Eye (tissue), 1 donor: ENCODE results near the gene HNRNPA0.

Experiments used
- DNase-seq: peaks from one replicate; pipeline ENCODE4 v3.0.0-alpha.2; 2015

Gene HNRNPA0

DNA sequence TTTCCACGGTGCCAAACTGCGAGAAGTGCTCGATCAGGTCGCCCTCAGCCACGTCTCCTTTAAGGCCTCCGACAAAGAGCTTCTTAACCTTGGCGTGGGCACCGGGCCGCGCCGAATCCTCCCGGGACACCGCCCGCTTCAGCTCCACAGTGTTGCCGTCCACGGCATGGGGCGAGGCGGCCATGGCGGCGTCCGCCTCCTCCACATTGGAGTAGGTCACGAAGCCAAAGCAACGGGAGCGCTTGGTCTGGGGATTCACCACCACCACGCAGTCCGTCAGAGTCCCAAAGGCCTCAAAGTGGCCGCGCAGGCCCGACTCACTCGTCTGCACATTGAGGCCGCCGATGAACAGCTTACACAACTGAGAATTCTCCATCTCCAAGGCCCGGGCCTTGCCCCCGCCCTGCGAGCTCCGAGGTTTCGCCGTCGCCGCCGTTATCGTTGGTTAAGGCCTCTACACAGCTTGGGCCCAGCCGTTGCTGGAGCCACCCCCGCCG lies 424 bp downstream of the HNRNPA0 start:
- no peak for DNase-seq

DNA sequence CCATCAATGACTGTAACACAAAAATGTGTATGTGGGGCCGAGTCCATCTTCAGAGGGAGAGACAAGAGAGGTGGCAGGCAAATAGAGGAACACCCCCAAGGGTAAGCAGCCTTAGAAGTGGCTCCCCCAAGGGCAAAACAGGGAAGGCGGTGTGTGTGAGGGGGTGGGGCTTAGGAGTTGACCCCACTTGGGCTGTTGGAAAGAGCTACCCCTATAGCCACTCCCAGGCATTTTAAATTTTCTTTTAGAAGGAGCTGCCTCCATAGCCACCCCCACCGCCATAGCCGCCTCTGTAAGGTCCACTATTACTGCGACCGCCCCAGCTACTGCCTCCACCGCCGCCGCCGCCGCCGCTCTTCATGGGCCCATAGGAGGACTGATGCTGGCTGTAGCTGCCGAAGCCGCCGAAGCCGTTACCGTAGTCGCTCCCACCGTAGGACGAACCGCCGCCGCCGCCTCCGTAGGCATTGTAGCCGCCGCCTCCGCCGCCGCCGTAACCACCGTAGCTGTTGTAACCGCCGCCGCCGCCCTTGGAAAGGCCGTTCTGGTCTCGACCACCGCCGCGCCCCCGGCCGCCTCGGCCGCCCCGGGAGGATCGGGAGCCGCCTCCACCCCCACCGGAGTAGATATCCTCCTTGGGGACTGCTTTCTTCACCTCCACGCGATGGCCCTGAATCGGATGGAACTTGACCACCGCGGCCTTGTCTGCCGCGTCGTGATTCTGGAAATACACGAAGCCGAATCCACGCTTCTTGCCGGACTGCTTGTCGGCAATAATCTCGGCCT lies 1.1 kb downstream of the HNRNPA0 start:
- peak; percentile 45 for DNase-seq

DNA sequence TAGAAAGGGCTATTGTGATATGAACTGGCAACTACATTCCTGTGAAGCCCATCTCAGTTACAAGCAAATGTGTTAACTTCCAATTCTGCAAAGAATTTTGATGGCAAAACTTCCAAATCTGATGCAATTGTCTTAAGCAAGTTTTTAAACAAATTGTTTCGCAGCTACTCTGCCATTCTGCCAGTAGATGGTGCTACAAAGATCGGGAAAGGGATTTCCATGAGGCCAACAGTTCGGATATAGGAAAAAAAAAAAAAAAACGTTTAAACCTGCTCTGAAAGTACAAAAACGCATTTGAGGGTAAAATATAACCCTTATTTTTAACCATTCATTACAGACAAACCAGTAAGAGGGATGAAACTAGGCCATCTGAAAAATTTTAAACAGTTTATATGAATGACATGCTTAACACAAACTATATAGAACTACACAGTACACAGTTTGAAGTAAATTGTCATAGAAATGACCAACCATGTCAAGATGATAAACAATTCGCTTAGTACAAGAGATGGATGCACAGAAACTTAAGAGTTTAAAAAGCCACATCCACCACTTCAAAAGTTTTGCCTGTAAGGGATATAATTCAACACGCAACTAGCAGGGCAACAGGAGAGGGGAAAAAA lies 2.2 kb downstream of the HNRNPA0 start:
- DNase-seq, result peak; percentile 87

DNA sequence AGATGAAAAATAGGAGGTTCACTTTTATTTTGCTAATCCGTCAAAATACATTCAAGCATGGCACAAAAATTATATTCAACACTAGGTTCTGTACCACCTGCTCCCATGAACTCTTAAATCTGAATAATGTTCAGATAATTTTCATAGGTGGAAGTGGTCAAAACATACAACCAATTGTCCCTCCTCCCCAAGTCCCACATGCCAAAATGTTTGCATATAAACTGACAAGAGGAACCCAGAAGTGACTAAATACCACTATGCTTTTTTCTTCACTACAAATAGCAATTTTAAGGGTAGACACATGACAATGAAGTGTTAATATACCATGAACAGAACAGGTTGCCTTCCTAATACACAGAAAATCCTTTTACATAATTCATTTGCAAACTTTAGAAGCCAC lies 3.7 kb downstream of the HNRNPA0 start:
- DNase-seq, result no peak

DNA sequence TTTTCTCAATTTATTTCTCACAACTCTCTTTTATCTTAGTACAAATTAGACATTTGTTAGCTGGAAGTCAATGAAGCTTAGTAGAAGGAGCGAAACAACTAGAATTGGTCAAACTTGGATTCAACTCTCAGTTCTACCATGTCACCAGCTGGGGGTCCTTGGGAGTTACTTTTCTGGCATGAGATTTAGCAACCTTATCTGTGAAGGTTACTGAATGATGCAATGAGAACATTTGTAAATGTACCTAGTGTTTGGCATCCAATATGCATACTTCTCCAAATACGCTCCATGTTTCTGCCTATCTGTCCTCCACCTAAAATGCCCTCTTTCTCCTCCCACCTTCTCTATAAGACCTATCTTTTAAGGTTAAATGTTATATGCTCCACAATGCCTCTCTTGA lies 6.3 kb downstream of the HNRNPA0 start:
- no peak for DNase-seq

DNA sequence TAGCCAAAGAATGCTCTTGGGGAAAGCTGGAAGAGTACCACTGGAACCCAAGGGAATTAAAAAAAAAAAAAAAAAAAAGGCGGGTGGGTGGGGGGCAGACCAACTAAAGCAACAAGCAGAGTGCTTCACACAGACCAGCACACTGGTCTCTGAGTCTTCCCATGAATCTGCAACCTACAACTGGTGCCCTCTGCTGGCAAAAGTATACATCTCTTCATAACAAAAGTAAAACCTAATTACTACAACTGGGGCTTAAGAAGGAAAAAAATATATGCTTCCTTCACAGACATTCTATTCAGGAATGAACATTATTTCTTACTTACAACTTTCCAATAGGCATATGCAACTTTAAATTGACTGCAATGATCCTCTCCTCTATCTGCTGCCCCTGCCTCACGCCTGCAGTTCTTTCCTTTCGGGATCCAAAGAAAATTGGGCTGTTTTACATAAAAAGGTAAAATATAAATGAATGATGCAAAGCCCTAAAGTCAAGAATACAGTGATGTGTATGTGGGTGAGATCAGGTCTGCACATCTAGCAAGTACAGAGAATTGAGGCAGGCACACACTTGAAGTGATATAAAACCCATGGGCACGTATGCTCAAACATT lies 11.0 kb downstream of the HNRNPA0 start:
- DNase-seq, result peak; percentile 85

DNA sequence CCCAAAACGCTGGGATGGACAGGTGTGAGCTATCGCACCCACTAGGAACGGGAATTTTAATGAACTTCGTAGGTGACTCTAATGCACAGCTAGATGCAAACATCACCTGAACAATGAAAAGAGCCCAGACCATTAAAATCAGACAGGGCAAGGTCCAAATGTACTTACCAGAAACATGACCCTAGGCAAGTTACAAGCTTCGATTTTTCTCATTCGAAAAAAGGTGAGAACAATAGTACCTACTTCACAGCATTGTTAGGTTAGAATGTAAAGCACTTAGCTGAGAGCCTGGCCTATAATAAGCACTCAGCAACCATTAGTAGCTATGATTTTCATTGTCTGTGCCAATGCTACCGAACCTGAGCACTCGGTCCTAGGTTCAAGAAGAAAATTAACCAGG lies 12.4 kb downstream of the HNRNPA0 start:
- no peak for DNase-seq

DNA sequence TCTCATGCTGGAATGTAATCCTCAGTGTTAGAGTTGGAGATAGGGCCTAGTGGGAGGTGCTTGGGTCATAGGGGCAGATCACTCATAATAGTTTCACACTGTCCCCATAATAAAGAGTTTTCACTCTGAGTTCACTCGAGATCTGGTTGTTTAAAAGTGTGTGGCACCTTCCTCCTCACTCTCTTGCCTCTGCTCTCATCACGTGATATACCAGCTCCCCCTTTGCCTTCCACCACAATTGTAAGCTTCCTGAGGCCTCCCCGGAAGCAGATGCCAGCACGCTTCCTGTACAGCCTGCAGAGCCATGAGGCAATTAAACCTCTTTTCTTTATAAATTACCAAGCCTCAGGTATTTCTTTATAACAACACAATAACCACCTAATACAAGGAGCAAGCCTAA lies 14.4 kb downstream of the HNRNPA0 start:
- DNase-seq, result no peak

DNA sequence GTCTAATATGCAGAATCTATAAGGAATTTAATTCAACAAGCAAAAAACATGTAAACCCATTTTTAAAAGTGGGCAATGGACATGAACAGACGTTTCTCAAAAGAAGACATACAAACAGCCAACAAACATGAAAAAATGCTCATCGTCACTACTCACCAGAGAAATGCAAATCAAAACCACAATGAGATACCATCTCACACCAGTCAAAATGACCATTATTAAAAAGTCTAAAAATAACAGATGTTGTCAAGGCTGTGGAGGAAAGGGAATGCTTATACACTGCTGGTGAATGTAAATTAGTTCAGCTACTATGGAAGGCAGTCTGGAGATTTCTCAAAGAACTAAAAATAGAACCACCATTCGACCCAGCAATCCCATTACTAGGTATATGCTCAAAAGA lies 15.2 kb downstream of the HNRNPA0 start:
- no peak for DNase-seq

DNA sequence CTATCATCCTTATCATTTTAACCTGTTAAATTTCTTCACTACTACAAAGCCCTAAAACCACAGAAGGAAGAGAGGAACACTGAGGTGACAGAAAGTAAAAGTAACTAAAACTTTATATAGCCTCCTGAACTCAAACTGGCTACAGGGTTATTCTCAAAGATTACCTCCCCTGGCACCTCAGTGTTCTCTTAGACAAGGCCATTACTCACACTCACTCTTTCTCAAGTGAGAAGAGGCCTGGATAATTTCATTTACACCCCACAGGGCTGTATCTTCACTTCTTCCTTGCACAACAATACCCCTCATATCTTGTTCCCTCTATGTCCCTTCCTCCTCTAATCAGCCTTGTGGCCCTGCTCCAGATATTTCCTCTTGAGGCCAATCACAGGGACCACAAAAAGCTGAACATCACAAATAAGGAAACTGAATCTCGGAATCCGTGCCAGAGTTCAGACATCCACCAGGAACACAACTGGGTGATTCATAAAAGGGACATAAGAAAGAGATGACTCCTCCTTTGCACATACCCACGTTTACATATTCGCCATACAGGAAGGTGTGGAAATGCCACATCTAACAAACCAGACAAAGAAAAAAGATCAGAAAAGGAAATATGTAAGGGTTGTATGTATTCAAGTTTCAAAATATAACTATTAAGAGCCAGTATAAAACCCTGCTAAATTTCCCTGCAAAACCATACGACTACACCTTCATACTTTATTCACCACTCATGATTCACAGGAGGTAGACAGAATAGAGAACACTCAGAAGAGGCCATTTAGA lies 16.6 kb downstream of the HNRNPA0 start:
- DNase-seq, result no peak

DNA sequence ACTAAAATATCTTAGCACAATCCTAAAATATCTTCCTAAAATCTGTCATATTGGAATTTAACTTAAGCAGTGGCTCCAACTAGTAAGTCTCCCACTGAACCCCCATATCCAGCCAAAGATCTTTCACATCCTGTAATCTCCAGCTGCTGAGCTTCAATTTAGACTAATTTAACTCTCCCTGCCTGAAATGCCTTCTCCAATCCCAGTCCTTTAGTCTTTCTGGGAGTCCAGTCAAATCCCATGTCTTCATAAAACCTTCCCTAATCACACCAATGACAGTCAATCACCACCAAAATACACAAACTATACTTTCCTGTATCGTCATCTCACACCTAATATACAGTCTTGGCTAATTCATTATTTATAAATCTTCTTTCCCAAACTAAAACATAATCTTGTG lies 17.7 kb downstream of the HNRNPA0 start:
- no peak for DNase-seq

DNA sequence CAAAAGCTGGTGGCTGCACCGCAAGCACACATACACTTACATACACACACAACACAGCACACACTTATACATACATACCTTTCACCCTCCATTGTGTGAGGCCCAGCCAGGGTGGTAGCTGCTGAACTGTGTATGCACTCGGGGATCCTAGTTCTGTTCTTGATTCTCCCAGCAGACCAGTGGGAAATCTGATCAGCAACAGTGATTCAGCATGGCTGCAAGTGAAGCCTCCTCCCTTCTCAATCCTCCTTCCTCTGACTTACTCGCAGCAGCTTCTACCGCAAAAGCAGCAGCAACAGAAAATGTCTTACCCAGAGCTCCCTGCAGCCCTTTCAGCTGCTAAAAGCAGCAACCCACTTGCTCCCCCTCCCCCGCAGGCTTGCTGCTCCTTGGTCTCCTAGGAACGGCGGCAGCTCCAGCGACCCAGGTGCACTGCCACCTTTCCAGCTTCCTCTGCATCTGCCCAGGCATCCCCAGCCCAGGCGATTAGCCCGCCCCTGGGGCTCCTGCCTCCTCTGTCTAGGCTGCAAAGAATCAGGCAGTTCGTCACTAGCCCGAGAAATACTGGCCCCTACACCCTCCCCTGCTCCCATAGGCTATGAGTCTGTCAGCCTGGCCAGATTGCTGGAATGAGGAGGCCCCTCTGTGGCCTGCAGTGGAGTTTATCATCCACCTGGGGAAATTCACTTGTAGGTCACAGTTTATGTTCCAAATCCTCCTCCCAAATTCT lies 18.4 kb downstream of the HNRNPA0 start, which contains the start of gene KLHL3:
TSS of gene KLHL3 (minus strand) at position 535 of the 730 bp plus-strand sequence. CDS start at position 92, 443 bp downstream.
- DNase-seq, result peak; percentile 85

DNA sequence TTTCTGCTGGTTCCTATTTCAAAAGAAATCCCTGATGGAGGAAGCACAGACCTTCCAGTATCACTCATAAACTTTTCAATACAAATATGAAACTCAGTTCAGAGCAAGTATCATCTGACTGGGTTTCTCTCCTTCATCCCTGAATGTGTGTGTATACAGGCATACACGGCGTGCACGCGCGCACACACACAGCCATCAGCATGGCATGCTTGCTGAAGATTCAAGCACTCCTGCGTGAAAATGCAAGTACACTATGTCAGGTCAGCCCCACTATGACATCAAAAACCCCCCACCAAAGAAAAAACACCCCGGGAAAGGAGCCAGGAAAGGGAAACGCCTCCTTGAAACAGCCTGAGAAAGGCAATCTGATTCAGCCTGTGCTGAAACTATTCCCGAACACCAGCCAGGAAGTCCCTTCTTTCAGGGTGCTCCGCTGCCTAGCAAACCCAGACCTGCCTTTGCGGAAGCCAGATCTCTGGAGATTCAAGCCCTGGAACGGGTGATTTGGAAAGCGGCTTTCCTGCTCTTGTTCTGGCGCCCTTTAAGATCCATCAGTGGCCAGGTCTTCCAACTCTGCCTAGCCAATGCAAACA lies 19.1 kb downstream of the HNRNPA0 start:
- DNase-seq, result no peak

DNA sequence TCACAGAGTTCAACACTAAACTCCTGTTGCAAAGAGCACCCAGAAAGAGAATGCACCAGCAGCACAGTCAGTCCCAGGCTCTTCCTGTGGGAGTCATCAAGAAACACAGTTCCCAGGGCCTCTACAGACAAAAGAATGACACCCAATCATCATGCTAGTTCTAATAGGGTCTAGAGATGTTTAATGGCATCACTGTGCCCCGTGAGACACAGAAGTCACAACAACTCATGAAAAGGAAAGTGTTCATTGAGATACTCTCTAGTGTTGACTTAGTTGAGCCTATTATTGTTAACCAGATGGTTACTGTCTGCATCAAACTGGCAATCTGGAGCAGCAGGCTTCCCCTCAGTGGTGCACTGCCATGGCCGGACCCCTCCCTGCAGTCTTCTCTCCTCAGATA lies 19.8 kb downstream of the HNRNPA0 start:
- DNase-seq, result peak; percentile 43

DNA sequence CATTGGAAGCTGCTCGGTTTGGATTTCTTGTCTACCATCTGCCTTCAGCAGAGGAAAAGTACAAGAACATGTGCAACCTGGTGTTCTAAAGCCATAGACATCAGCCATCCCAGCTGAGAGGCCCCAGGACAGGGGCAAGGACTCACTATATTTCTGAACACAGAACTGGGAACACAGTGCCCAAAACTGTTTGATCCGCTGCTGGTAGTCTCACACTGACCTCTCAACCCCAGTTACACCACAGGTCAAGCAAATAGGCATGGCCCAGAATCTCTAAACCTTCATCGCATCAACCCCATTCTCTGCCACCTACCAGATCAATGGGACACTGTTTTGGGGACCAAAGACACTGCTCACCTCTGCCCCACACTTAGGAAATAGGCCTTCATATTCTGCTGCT lies 20.2 kb downstream of the HNRNPA0 start:
- no peak for DNase-seq

DNA sequence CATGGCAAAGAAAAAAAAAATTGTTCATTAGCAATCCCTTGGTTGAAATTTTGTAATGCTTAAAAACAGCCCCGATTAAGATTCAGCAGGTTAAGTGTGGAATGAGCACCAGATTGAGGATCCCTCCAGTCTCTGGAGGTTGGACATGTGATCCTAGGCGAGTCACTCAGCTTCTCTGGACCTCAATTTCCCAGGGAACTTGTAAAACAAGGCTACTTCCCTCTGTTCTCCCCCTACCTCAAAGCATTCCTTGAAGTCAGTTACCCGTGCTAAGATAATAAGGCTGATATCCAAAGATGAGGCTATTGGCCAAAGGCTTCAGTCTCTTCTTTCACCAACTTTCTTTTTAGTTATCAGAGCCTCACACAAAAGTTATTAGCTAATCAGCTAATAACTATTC lies 21.2 kb downstream of the HNRNPA0 start:
- no peak for DNase-seq

DNA sequence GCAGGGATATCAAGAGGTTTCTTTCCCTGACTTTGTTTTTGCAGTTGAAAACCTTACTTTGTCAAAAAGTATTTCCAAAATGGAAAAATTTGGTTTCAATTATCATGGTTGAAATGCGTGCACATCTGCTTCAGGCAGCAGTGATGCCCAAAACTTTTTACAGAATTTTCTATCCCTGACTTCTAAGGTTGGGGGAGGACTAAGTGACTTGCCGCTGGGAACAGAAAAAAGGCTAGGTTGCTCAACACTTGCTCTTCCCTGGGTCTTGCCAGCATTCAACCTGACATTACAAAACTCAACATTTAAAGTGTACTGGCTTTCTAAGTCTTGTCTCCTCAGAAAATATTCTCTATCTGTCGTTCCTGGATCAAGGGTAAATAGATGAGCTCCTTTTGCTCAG lies 23.0 kb downstream of the HNRNPA0 start:
- no peak for DNase-seq

DNA sequence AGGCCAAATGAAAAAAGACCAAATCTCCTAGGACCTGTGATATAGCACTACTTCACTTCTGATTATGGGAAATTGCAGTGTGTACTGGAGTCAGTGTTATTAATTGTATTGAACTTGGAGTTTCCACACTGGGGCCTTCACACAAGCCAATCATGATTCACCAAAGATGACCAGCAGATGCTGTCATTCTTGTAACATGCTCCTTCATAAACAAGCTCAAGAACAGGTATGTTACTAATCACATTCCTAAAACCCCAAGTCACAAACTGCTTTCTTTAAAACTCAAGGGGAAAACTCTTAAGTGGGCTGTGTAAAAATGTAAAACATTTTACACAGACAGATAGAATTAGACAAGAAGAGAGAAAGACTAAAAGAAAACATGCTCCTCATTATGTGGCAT lies 23.8 kb downstream of the HNRNPA0 start:
- no peak for DNase-seq

DNA sequence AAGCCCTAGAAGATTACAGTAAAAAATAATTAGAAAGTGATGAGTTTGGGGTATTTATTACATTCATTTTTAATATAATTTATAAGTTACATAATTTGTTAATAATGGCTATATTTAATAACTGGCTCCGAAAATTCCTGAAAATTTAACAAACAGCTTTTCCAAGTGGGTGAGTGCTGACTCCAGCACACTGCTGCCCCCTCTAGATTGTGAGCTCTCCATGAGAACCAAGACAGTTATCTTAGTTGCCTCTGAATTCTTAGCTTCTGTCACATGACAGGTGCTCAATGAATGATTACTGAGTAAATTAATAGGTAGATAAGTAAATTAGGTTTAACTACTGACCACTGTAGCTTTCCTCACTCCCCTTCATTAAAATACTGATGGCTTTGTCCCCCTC lies 26.1 kb downstream of the HNRNPA0 start:
- no peak for DNase-seq

DNA sequence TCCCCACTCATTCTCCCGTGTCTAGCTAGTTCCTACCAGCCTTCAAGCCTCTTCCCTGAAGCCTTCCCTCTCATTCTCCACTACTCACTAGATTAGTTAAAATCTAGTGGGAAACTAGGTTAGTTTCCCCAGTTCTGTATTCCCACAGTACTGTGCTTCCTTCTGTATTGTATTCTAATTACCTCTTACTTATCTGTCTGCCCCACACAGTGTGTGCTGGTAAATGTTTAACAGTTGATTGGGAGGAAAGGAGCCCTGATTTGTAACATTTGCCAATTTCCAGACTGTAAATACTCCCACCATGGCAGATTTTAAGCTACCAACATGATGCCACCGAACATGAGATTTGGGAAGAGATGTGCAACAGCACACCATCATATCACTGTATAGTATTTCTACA lies 26.5 kb downstream of the HNRNPA0 start:
- no peak for DNase-seq

DNA sequence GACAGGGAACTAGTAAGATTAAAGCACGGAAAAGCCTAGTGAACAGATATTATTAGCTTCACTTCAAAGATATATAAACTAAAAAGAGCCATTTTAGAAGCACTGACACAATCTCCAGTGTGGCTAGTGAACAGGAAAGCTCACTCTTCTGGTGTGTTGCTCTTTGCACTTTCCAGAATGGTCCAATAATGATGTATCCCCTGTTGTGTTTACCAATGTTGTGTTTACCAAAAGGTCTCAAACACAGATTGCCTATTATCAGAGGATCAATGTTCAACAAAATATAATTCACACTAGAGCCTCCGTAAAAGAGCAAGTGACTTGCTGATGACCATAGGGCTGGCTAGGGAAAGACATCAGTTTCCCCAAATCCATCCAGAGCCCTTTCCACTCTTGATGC lies 29.9 kb downstream of the HNRNPA0 start:
- DNase-seq, result no peak

DNA sequence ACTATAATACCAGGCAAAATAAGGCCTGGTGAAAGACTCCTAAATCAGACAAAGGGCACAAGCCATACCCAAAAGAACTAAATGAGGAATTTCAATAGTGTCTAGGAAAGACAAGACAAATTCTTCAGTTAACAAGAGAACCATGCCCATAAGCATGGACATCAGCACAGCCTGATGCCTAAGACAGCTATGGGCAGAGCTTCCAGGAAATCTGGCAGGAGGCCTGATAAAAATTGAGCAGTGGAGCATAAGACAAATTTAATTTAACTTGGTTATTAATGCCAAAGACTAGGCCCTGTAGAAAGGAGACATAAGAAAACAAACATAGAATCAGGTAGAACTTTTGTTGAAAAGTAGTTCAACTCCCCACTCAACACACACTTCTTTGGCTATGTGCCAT lies 35.6 kb downstream of the HNRNPA0 start:
- DNase-seq, result no peak
